Cardiac fibroblast (primary cell): Measurements from ENCODE around the gene TREX2.

Experiments used
- DNase-seq, 2 donors: peaks; one replicate each; pipeline versions ENCODE4 v3.0.0 to v3.0.0-alpha.2; 2010; ENCODE audit warnings: low read depth in 2 of 2
- H3K4me3 ChIP-seq, 2 donors: replicated peaks in 1 of 2; 1 replicate in 1 of 2; 2 replicates in 1 of 2; pipeline ENCODE4 v1.5.1; 2011; ENCODE audit warnings: low read depth in 2 of 2, low read length in 2 of 2, mild to moderate bottlenecking in 2 of 2, moderate library complexity in 1 of 2
- TF ChIP-seq, protein P1 (sequence below): IDR thresholded peaks from one replicate; pipeline ENCODE4 v1.5.1; 2011; ENCODE audit warnings: low read depth, mild to moderate bottlenecking, low read length, inconsistent platforms

Gene TREX2

DNA sequence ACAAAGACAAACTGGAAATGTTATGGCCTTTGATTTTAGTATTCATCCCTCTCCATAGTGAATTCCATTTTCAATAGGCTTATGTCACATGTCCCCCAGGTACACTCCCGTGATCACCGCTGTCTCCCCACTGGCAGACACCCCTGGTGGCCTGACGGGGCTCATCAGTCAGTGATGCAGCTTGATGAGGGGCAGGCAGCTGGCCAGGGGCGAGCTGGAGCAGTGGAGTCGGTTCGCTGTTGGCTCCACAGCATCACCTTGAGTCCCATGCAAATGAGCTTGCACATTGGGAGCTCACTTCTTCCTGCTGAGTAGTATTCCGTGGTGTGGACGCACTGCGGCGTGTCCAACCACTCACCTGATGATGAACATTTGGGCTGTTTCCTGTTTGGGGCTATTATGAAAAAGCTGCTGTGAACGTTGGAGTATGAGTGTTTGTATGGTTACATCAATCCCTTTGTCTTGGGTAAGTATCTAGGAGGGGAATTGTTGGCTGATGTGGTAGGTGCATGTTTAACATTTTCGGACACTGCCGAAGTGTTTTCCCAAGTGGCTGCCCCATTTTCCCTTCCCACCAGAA lies 5.2 kb downstream of the TREX2 start:
- DNase-seq: no peak
- H3K4me3 ChIP-seq: no peak overlapping the region
- TF ChIP-seq, protein P1, sequence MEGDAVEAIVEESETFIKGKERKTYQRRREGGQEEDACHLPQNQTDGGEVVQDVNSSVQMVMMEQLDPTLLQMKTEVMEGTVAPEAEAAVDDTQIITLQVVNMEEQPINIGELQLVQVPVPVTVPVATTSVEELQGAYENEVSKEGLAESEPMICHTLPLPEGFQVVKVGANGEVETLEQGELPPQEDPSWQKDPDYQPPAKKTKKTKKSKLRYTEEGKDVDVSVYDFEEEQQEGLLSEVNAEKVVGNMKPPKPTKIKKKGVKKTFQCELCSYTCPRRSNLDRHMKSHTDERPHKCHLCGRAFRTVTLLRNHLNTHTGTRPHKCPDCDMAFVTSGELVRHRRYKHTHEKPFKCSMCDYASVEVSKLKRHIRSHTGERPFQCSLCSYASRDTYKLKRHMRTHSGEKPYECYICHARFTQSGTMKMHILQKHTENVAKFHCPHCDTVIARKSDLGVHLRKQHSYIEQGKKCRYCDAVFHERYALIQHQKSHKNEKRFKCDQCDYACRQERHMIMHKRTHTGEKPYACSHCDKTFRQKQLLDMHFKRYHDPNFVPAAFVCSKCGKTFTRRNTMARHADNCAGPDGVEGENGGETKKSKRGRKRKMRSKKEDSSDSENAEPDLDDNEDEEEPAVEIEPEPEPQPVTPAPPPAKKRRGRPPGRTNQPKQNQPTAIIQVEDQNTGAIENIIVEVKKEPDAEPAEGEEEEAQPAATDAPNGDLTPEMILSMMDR: no peak

DNA sequence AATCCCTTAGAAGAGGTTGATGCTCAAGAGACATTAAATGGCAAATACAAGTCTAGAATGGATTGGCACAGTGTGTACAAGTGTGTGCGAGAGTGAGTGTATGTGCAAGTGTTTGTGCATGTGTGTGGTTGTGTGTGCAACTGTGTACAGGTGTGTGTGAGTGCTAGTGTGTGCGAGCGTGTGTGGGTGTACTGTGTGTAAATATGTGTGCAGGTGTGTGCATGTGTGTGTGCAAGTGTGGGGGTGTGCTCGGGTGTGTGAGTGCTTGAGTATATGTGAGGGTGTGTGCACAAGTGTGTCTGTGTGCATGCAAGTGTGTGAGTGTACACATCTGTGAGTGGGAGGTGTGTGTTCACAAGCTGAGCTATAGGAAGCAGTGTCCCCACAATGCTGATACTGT lies 5.9 kb downstream of the TREX2 start:
- H3K4me3 ChIP-seq: no peak overlapping the region
- no peak for DNase-seq
- TF ChIP-seq, protein P1: no peak

DNA sequence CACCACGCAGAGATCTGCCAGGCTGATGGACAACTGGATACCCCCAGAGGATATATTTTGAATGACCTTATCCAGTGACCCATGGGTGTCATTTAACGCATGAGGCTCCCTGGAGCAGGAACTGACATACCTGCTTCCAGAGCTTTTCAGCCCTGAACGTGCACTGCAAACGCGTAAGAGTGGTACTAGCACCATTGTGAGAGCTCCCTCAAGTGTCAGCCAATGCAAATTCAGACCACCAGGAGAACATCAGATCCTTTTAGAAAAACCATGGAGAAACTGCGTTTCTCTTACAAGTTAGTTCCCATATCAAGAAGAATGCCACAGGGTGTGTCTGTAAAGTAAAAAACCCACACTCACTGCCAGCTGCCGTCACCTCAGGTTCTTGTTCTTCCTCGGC lies 7.3 kb downstream of the TREX2 start:
- H3K4me3 ChIP-seq: no peak overlapping the region
- TF ChIP-seq, protein P1: peak; percentile 36
- DNase-seq: peak; percentile 39 to 51

DNA sequence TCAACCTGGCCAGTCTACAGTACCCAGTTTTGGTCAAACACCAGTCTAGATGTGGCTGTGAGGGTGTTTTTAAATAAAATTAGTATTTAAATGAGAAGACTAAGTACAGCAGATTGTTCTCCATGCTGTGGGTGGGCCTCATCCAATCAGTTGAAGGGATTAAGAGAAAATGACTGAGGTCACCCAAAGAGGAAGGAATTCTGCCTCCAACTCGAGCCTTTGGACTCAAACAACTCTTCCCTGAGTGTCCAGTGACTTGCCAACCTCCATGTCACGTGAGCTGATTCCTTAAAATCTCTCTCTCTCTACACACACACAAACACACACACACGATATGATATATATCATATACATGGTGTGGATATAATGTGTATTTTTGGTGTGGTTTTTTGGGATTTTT lies 10.0 kb downstream of the TREX2 start:
- no peak for DNase-seq
- no peak overlapping the region for H3K4me3 ChIP-seq
- TF ChIP-seq, protein P1: no peak

DNA sequence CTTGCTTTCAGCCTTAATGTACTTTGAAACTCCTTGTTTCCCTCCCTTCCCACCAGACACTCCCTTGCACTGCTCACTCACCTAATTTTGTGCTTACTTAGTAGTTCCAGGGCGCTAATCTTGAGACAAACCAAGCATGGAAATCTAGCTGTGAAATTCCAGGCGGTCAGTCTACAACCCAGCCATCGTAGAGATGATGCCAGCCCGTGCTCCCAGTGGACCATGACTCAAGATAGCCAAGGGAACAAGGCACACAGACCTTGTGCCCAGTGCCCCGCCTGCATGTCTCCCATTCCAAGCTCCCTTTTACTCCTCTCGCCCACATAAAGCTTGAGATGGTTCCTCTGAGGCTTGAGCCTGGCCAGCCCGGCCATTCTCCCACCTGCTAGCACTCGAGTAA lies 11.1 kb downstream of the TREX2 start:
- no peak overlapping the region for H3K4me3 ChIP-seq
- no peak for DNase-seq
- TF ChIP-seq, protein P1: no peak

DNA sequence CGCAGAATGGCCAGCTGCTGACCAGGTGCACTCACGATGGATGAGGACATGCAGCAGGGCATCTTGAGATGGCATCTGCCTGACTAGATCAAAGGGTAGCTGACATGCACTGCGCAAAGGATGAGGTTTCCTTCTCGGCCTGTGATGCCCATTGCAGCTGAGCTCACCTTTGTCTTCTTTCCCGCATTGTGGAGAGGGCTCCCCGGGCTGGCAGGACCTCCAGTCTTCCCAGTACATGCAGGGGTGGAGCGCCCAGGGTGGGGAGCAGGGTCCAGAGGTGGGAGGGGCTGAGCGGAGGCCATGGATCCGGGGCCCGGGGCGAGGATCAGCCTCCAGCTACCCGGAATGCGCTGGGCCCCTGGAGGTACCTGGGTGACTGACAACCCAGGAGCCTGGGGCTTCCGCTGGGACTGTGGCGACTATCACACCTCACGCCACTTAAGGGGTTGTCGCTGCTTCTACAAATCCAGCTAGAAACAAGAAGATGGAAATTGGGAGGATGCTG lies 12.0 kb downstream of the TREX2 start:
- no peak overlapping the region for H3K4me3 ChIP-seq
- TF ChIP-seq, protein P1: no peak
- DNase-seq: no peak

DNA sequence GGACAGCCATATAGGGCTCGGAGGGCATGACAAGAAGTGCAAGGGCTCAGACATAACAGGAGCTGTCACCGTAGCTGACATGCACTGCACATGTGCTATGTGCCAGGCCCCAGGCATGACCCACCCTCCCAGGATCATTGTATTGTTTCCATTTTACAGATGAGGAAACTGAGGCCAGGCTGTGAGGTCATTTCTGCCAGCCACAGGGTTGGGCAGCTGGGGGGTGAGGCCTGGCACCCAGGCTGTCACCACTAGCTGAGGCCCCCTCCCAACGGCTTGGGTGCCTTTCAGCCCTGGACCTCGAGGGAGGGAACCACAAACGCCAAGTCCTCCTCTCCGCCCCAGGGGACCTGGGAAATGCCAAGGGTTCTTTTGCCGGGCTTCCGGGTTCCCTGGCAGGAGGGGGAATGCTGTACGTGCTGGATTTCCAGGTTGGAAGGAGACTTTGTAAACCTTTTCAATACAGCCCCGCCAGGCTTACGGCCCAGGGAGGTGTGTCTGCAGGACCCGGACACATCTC lies 12.6 kb downstream of the TREX2 start:
- no peak for DNase-seq
- TF ChIP-seq, protein P1: no peak
- H3K4me3 ChIP-seq: no peak overlapping the region
